GM23338 (cell line): ENCODE data around the gene IPCEF1. TPM values are rescaled to one million over a fixed set of nuclear protein-coding genes. Genes with fewer than 3 reads are reported as not detected.

Experiments used
- ATAC-seq: fragments of 200-7000 bp; cut with Tn5 transposase; 3 replicates; pipeline ENCODE4 v1.9.1; 2020
- DNase-seq: peaks from one replicate; pipeline ENCODE4 v3.0.0-alpha.2; 2015; ENCODE audit warnings: low spot score
- H2AFZ ChIP-seq: fragments of 200-600 bp; sonication (generic); 2 replicates; pipeline ENCODE4 v1.8.0; 2016; ENCODE audit warnings: antibody characterized with exemption, mild to moderate bottlenecking, moderate library complexity
- H3F3A ChIP-seq: fragments of 200-600 bp; sonication (generic); replicated peaks from 2 replicates; pipeline ENCODE4 v1.8.0; 2017; ENCODE audit warnings: antibody characterized with exemption, mixed run types, low read depth
- H3K27ac ChIP-seq: fragments of 200-600 bp; sonication (generic); 2 replicates; pipeline ENCODE4 v1.6.1; 2016; ENCODE audit warnings: low read depth
- H3K27me3 ChIP-seq: fragments of 200-600 bp; sonication (generic); 2 replicates; pipeline ENCODE4 v1.8.0; 2016; ENCODE audit warnings: mild to moderate bottlenecking, mixed run types, moderate library complexity; ENCODE audit not compliant: insufficient read depth
- H3K36me3 ChIP-seq: fragments of 200-600 bp; sonication (generic); 2 replicates; pipeline ENCODE4 v1.8.0; 2016; ENCODE audit warnings: mild to moderate bottlenecking; ENCODE audit not compliant: insufficient read depth
- H3K4me1 ChIP-seq: fragments of 200-600 bp; sonication (generic); 2 replicates; pipeline ENCODE4 v1.8.0; 2016; ENCODE audit warnings: mild to moderate bottlenecking, moderate library complexity; ENCODE audit not compliant: insufficient read depth
- H3K4me2 ChIP-seq: fragments of 200-600 bp; sonication (generic); 2 replicates; pipeline ENCODE4 v1.7.1; 2017; ENCODE audit warnings: mixed run types
- H3K4me3 ChIP-seq: fragments of 200-600 bp; sonication (generic); 2 replicates; pipeline ENCODE4 v1.6.1; 2016; ENCODE audit warnings: mixed run types
- H3K79me2 ChIP-seq: fragments of 200-600 bp; sonication (generic); replicated peaks from 2 replicates; pipeline ENCODE4 v1.8.0; 2017; ENCODE audit warnings: mild to moderate bottlenecking; ENCODE audit not compliant: insufficient read depth
- H3K9me2 ChIP-seq: fragments of 200-600 bp; sonication (generic); 2 replicates; pipeline ENCODE4 v1.8.0; 2017; ENCODE audit not compliant: insufficient read depth
- H4K20me1 ChIP-seq: fragments of 200-600 bp; sonication (generic); replicated peaks from 2 replicates; pipeline ENCODE4 v1.8.0; 2017; ENCODE audit warnings: mild to moderate bottlenecking; ENCODE audit not compliant: insufficient read depth
- H3K27ac Mint-ChIP-seq: 2 replicates; pipeline ENCODE4 v1.8.0; 2020; ENCODE audit warnings: inconsistent platforms, mild to moderate bottlenecking, moderate library complexity, mixed read lengths
- H3K27me3 Mint-ChIP-seq: 3 replicates; pipeline ENCODE4 v1.8.0; 2022; ENCODE audit warnings: low read depth, mild to moderate bottlenecking, moderate library complexity, mixed read lengths, inconsistent platforms; ENCODE audit not compliant: insufficient read depth, poor library complexity
- H3K36me3 Mint-ChIP-seq: 3 replicates; pipeline ENCODE4 v1.8.0; 2021; ENCODE audit warnings: low read depth, mild to moderate bottlenecking, inconsistent platforms, moderate library complexity, mixed read lengths
- H3K4me1 Mint-ChIP-seq: 3 replicates; pipeline ENCODE4 v1.8.0; 2020; ENCODE audit warnings: mild to moderate bottlenecking, inconsistent platforms, mixed read lengths
- H3K4me3 Mint-ChIP-seq: 3 replicates; pipeline ENCODE4 v1.8.0; 2021; ENCODE audit warnings: moderate library complexity, mild to moderate bottlenecking, inconsistent platforms, mixed read lengths
- H3K9me3 Mint-ChIP-seq: 3 replicates; pipeline ENCODE4 v1.8.0; 2020; ENCODE audit warnings: moderate library complexity, mild to moderate bottlenecking, inconsistent platforms, mixed read lengths
- CREB1 ChIP-seq: fragments of 250-450 bp; sonication (Bioruptor Pico); IDR thresholded peaks from 2 replicates; pipeline ENCODE4 v1.5.0; 2020; ENCODE audit warnings: low read depth, mild to moderate bottlenecking, moderate library complexity
- EZH2 ChIP-seq: fragments of 200-600 bp; sonication (generic); IDR thresholded peaks from one replicate; pipeline ENCODE4 v1.8.0; 2017; ENCODE audit warnings: antibody characterized with exemption, mild to moderate bottlenecking, low read depth; ENCODE audit not compliant: unreplicated experiment
- EZH2phosphoT487 ChIP-seq: fragments of 200-600 bp; sonication (generic); IDR thresholded peaks from one replicate; pipeline ENCODE4 v1.8.1; 2018; ENCODE audit warnings: antibody characterized with exemption; ENCODE audit not compliant: unreplicated experiment
- JUNB ChIP-seq: IDR thresholded peaks from one replicate; pipeline ENCODE4 v1.6.1; 2016; ENCODE audit warnings: antibody characterized with exemption; ENCODE audit not compliant: unreplicated experiment
- NANOG ChIP-seq: IDR thresholded peaks from 2 replicates; pipeline ENCODE4 v1.6.1; 2016; ENCODE audit warnings: antibody characterized with exemption, borderline replicate concordance
- POLR2AphosphoS5 ChIP-seq: IDR thresholded peaks from 2 replicates; pipeline ENCODE4 v1.6.1; 2016; ENCODE audit warnings: antibody characterized with exemption, low read depth
- STAT1 ChIP-seq: IDR thresholded peaks from one replicate; pipeline ENCODE4 v1.6.1; 2016; ENCODE audit warnings: antibody characterized with exemption; ENCODE audit not compliant: unreplicated experiment
- ZNF114 ChIP-seq: fragments of 250-450 bp; sonication (Bioruptor Pico); IDR thresholded peaks from 2 replicates; pipeline ENCODE4 v1.5.0; 2020; ENCODE audit warnings: mild to moderate bottlenecking, moderate library complexity
- ZNF331 ChIP-seq: fragments of 250-450 bp; sonication (Bioruptor Pico); IDR thresholded peaks from 2 replicates; pipeline ENCODE4 v1.5.0; 2020; ENCODE audit warnings: low read depth, mild to moderate bottlenecking, moderate library complexity
- polyA plus RNA-seq: library from polyadenylated mRNA; unstranded; fragments of >200 nt; fragmentation: Nextera tagmentation; extraction: Ambion mirVana; gene quantifications from 2 replicates; pipeline ENCODE4 v1.2.1, GENCODE V29; 2016
- total RNA-seq: library from RNA; depleted of rRNA; stranded (reverse); fragments of >200 nt; shearing (Covaris generic); gene quantifications from 2 replicates; pipeline ENCODE4 v1.2.3, GENCODE V29; 2014
- TF ChIP-seq, protein P1 (sequence below): fragments of 250-450 bp; sonication (Bioruptor Pico); IDR thresholded peaks from 2 replicates; pipeline ENCODE4 v1.5.0; 2020; ENCODE audit warnings: mild to moderate bottlenecking, moderate library complexity
- TF ChIP-seq, protein P2 (sequence below): IDR thresholded peaks from 2 replicates; pipeline ENCODE4 v1.6.1; 2016; ENCODE audit warnings: antibody characterized with exemption
- TF ChIP-seq, protein P3 (sequence below), 2 experiments: fragments of 200-600 bp in 1 of 2; sonication (generic) in 1 of 2; conservative IDR thresholded peaks; 2 replicates each; pipeline versions ENCODE4 v1.5.1 to v1.6.1; 2016 to 2017; ENCODE audit warnings: antibody characterized with exemption in 2 of 2, low read depth in 2 of 2, mild to moderate bottlenecking in 2 of 2, moderate library complexity in 1 of 2
- TF ChIP-seq, protein P4 (sequence below): IDR thresholded peaks from one replicate; pipeline ENCODE4 v1.6.1; 2018; ENCODE audit warnings: antibody characterized with exemption; ENCODE audit not compliant: unreplicated experiment

Gene IPCEF1
- total and polyA plus RNA-seq, 2 experiments from 2014 or later = 0.15 to 1.8 TPM

DNA sequence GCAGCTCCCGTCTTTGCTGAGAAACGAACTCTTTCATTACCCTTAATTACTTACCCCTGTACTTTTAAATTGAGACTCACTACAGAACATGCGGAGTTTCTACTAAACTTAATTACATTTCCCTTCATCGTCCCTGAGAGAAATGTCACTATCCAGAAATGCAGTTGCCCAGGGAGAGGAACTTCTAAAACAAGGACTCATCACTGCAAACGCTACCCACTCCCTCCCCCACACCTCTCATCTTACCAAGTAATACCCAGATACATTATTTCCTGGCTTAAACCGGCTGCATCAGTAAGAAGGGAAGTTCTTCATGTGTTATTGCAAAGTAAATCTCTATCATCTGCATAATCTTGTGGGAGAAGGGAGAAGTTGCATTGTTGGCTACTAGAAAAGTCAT is 138.3 kb downstream of the IPCEF1 start:
- Histone ChIP-seq H3K4me1 (peaks cover 8% of the 10 kb centered on the region), H3K79me2 (no peaks in the 10 kb centered on the region), H3K4me3 (no peak overlapping the region), H3K27ac (no peak overlapping the region), H3K27me3 (no peaks in the 10 kb centered on the region), H3F3A (no peaks in the 10 kb centered on the region), H2AFZ (no peak overlapping the region), H3K9me2 (no peaks in the 10 kb centered on the region), H3K36me3 (no peaks in the 10 kb centered on the region), H4K20me1 (no peaks in the 10 kb centered on the region), H3K4me2 (no peak overlapping the region)
- no peak for ATAC-seq
- no peak for DNase-seq
- H3K27me3 Mint-ChIP-seq = no peaks in the 10 kb centered on the region
- peaks cover 16% of the 10 kb centered on the region for H3K4me1 Mint-ChIP-seq
- H3K9me3 Mint-ChIP-seq = no peaks in the 10 kb centered on the region
- no peaks in the 10 kb centered on the region for H3K36me3 Mint-ChIP-seq
- no peak overlapping the region for H3K4me3 Mint-ChIP-seq
- no peak overlapping the region for H3K27ac Mint-ChIP-seq
- TF ChIP-seq STAT1 (no peak), ZNF331 (no peak), NANOG (no peak), EZH2phosphoT487 (no peak), POLR2AphosphoS5 (no peak), CREB1 (CRISPR knock-in tag) (no peak), JUNB (no peak), ZNF114 (CRISPR knock-in tag) (no peak), EZH2 (no peak)
- TF ChIP-seq, protein P1, sequence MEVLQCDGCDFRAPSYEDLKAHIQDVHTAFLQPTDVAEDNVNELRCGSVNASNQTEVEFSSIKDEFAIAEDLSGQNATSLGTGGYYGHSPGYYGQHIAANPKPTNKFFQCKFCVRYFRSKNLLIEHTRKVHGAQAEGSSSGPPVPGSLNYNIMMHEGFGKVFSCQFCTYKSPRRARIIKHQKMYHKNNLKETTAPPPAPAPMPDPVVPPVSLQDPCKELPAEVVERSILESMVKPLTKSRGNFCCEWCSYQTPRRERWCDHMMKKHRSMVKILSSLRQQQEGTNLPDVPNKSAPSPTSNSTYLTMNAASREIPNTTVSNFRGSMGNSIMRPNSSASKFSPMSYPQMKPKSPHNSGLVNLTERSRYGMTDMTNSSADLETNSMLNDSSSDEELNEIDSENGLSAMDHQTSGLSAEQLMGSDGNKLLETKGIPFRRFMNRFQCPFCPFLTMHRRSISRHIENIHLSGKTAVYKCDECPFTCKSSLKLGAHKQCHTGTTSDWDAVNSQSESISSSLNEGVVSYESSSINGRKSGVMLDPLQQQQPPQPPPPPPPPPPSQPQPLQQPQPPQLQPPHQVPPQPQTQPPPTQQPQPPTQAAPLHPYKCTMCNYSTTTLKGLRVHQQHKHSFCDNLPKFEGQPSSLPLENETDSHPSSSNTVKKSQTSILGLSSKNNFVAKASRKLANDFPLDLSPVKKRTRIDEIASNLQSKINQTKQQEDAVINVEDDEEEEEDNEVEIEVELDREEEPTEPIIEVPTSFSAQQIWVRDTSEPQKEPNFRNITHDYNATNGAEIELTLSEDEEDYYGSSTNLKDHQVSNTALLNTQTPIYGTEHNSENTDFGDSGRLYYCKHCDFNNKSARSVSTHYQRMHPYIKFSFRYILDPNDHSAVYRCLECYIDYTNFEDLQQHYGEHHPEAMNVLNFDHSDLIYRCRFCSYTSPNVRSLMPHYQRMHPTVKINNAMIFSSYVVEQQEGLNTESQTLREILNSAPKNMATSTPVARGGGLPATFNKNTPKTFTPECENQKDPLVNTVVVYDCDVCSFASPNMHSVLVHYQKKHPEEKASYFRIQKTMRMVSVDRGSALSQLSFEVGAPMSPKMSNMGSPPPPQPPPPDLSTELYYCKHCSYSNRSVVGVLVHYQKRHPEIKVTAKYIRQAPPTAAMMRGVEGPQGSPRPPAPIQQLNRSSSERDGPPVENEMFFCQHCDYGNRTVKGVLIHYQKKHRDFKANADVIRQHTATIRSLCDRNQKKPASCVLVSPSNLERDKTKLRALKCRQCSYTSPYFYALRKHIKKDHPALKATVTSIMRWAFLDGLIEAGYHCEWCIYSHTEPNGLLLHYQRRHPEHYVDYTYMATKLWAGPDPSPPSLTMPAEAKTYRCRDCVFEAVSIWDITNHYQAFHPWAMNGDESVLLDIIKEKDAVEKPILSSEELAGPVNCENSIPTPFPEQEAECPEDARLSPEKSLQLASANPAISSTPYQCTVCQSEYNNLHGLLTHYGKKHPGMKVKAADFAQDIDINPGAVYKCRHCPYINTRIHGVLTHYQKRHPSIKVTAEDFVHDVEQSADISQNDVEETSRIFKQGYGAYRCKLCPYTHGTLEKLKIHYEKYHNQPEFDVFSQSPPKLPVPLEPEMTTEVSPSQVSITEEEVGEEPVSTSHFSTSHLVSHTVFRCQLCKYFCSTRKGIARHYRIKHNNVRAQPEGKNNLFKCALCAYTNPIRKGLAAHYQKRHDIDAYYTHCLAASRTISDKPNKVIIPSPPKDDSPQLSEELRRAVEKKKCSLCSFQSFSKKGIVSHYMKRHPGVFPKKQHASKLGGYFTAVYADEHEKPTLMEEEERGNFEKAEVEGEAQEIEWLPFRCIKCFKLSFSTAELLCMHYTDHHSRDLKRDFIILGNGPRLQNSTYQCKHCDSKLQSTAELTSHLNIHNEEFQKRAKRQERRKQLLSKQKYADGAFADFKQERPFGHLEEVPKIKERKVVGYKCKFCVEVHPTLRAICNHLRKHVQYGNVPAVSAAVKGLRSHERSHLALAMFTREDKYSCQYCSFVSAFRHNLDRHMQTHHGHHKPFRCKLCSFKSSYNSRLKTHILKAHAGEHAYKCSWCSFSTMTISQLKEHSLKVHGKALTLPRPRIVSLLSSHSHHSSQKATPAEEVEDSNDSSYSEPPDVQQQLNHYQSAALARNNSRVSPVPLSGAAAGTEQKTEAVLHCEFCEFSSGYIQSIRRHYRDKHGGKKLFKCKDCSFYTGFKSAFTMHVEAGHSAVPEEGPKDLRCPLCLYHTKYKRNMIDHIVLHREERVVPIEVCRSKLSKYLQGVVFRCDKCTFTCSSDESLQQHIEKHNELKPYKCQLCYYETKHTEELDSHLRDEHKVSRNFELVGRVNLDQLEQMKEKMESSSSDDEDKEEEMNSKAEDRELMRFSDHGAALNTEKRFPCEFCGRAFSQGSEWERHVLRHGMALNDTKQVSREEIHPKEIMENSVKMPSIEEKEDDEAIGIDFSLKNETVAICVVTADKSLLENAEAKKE (CRISPR knock-in tag) = no peak
- TF ChIP-seq, protein P2, sequence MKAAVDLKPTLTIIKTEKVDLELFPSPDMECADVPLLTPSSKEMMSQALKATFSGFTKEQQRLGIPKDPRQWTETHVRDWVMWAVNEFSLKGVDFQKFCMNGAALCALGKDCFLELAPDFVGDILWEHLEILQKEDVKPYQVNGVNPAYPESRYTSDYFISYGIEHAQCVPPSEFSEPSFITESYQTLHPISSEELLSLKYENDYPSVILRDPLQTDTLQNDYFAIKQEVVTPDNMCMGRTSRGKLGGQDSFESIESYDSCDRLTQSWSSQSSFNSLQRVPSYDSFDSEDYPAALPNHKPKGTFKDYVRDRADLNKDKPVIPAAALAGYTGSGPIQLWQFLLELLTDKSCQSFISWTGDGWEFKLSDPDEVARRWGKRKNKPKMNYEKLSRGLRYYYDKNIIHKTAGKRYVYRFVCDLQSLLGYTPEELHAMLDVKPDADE = no peak
- TF ChIP-seq, protein P3, sequence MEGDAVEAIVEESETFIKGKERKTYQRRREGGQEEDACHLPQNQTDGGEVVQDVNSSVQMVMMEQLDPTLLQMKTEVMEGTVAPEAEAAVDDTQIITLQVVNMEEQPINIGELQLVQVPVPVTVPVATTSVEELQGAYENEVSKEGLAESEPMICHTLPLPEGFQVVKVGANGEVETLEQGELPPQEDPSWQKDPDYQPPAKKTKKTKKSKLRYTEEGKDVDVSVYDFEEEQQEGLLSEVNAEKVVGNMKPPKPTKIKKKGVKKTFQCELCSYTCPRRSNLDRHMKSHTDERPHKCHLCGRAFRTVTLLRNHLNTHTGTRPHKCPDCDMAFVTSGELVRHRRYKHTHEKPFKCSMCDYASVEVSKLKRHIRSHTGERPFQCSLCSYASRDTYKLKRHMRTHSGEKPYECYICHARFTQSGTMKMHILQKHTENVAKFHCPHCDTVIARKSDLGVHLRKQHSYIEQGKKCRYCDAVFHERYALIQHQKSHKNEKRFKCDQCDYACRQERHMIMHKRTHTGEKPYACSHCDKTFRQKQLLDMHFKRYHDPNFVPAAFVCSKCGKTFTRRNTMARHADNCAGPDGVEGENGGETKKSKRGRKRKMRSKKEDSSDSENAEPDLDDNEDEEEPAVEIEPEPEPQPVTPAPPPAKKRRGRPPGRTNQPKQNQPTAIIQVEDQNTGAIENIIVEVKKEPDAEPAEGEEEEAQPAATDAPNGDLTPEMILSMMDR (conservative IDR thresholded peaks at IDR 0.05; ENCODE audit: low read depth in 2 of 2) = no peak
- TF ChIP-seq, protein P4, sequence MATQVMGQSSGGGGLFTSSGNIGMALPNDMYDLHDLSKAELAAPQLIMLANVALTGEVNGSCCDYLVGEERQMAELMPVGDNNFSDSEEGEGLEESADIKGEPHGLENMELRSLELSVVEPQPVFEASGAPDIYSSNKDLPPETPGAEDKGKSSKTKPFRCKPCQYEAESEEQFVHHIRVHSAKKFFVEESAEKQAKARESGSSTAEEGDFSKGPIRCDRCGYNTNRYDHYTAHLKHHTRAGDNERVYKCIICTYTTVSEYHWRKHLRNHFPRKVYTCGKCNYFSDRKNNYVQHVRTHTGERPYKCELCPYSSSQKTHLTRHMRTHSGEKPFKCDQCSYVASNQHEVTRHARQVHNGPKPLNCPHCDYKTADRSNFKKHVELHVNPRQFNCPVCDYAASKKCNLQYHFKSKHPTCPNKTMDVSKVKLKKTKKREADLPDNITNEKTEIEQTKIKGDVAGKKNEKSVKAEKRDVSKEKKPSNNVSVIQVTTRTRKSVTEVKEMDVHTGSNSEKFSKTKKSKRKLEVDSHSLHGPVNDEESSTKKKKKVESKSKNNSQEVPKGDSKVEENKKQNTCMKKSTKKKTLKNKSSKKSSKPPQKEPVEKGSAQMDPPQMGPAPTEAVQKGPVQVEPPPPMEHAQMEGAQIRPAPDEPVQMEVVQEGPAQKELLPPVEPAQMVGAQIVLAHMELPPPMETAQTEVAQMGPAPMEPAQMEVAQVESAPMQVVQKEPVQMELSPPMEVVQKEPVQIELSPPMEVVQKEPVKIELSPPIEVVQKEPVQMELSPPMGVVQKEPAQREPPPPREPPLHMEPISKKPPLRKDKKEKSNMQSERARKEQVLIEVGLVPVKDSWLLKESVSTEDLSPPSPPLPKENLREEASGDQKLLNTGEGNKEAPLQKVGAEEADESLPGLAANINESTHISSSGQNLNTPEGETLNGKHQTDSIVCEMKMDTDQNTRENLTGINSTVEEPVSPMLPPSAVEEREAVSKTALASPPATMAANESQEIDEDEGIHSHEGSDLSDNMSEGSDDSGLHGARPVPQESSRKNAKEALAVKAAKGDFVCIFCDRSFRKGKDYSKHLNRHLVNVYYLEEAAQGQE = no peak
